Spleen (tissue), 7 donors: Measurements from ENCODE around the gene MAPK10.

Experiments
- CTCF ChIP-seq, 11 experiments: fragments of 200-600 bp in 7 of 11; fragments of 450-650 bp in 4 of 11; sonication (generic) in 4 of 11; IDR thresholded peaks in 8 of 11; conservative IDR thresholded peaks in 3 of 11; 1 replicate in 7 of 11; 2 replicates in 4 of 11; pipeline versions ENCODE4 v1.4.0 to v1.8.0; 2016 to 2021; ENCODE audit warnings: antibody characterized with exemption in 11 of 11, inconsistent platforms in 4 of 11, mild to moderate bottlenecking in 1 of 11
- POLR2A ChIP-seq, 3 donors: fragments of 450-650 bp; IDR thresholded peaks; one replicate each; pipeline ENCODE4 v1.5.1; 2017; ENCODE audit warnings: antibody characterized with exemption in 3 of 3, mild to moderate bottlenecking in 1 of 3
- POLR2AphosphoS5 ChIP-seq, 3 donors: sonication (generic); formaldehyde crosslinking; IDR thresholded peaks; one replicate each; pipeline ENCODE4 v1.5.1; 2017; ENCODE audit warnings: antibody characterized with exemption in 3 of 3
- donor health status: DM: no; HTN: no; CAD: no; lungs with moderate emphysema.
- donor health status: DM: no; HTN: no; CAD: no.
- donor health status: DM: no; HTN: no; CAD: no.

DNA sequence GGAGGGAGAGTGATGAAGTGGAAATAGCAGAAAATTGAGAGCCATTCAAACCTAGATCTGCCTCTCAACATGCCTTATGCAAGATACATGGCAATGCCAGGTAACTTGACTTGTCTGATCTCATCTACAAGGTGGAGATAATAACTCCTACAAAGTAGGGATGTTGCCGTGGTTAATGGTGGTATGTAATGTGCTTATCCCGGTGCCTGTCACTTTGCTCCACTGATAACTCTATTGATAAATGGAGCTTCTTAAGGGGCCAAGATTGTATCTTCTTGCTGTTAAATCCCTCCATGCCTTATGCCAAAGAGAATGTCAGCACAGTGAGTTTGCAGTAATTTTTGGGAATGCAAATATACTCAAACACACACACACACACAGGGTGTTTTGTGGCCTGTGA lies 355.8 kb downstream of the MAPK10 start:
- no peak for TF ChIP-seq CTCF (IDR thresholded peaks at IDR 0.05 in 8 of 11, conservative IDR thresholded peaks at IDR 0.05 in 3 of 11)
- no peak for TF ChIP-seq POLR2A (IDR thresholded peaks at IDR 0.05)
- no peak for TF ChIP-seq POLR2AphosphoS5 (IDR thresholded peaks at IDR 0.05)
